K562 (cell line): ENCODE data around the gene KRT75. TPM values are rescaled to one million over a fixed set of nuclear protein-coding genes. Genes with fewer than 3 reads are reported as not detected.

Experiments used
- ATAC-seq: fragments of 200-7000 bp; cut with Tn5 transposase; 3 replicates; pipeline ENCODE4 v1.9.1; 2020; ENCODE audit warnings: moderate library complexity
- BruUV-seq: library from RNA; stranded (reverse); fragments of 400-500 nt; replicated peaks from 2 replicates; lab custom pipeline; 2021; lab: Mats Ljungman, UMichigan
- CTCF ChIA-PET: fragments of 300-600 bp; formaldehyde crosslinking; extraction: SDS; loops from one replicate; lab custom pipeline; 2021; ENCODE audit warnings: low intra/inter-chr PET ratio; lab: Yijun Ruan, JAX
- POLR2A ChIA-PET: fragments of 300-600, 350-650 bp; sonication (Branson Sonifier 250); formaldehyde crosslinking; extraction: SDS; loops from one replicate; lab custom pipeline; 2021; ENCODE audit warnings: antibody characterized with exemption, inconsistent platforms; lab: Yijun Ruan, JAX
- DNase-seq, 4 experiments: peaks; one replicate each; pipeline versions ENCODE4 v3.0.0 to v3.0.0-alpha.2; 2011 to 2018; ENCODE audit warnings: low spot score in 3 of 4, mixed read lengths in 3 of 4; ENCODE audit errors: extremely low read depth in 1 of 4
- FAIRE-seq: peaks from 2 replicates; lab custom pipeline; 2011; peaks lifted over from hg19 to GRCh38; lab: Jason Lieb, UNC
- H2AFZ ChIP-seq: 2 replicates; pipeline ENCODE4 v1.6.0; 2011; ENCODE audit warnings: low read depth, low read length, control low read depth, inconsistent platforms
- H3K27ac ChIP-seq: fragments of 200-600 bp; 3 replicates; pipeline ENCODE4 v1.8.0; 2011; ENCODE audit warnings: low read depth, mild to moderate bottlenecking, control low read depth, inconsistent platforms, low read length, moderate library complexity, mixed read lengths; ENCODE audit errors: extremely low read depth
- H3K27me3 ChIP-seq, 2 experiments: fragments of 300-600 bp in 1 of 2; 2 replicates in 1 of 2; 3 replicates in 1 of 2; pipeline versions ENCODE4 v1.6.0 to v1.8.0; 2011; ENCODE audit warnings: inconsistent platforms in 2 of 2, low read length in 2 of 2, mild to moderate bottlenecking in 1 of 2, mixed read lengths in 1 of 2, moderate library complexity in 1 of 2; ENCODE audit not compliant: control insufficient read depth in 2 of 2, insufficient read depth in 2 of 2
- H3K36me3 ChIP-seq: fragments of 300-600 bp; 3 replicates; pipeline ENCODE4 v1.8.0; 2011; ENCODE audit warnings: mild to moderate bottlenecking, low read length, inconsistent platforms; ENCODE audit not compliant: control insufficient read depth, insufficient read depth
- H3K4me1 ChIP-seq, 2 experiments: fragments of 200-600 bp in 1 of 2; replicated peaks in 1 of 2; 2 replicates in 1 of 2; 3 replicates in 1 of 2; pipeline versions ENCODE4 v1.5.1 to v1.8.0; 2011; ENCODE audit warnings: inconsistent platforms in 2 of 2, low read length in 2 of 2, mild to moderate bottlenecking in 1 of 2, mixed read lengths in 1 of 2, moderate library complexity in 1 of 2; ENCODE audit not compliant: control insufficient read depth in 2 of 2, insufficient read depth in 2 of 2
- H3K4me2 ChIP-seq: 2 replicates; pipeline ENCODE4 v1.6.1; 2011; ENCODE audit warnings: low read length, control low read depth, inconsistent platforms, mixed read lengths; ENCODE audit not compliant: insufficient read depth
- H3K4me3 ChIP-seq: fragments of 200-600 bp; sonication (generic), shearing (Covaris generic); 2 replicates; pipeline ENCODE4 v1.5.1; 2016; ENCODE audit warnings: control low read depth, inconsistent platforms
- H3K79me2 ChIP-seq: fragments of 200-600 bp; 3 replicates; pipeline ENCODE4 v1.8.0; 2011; ENCODE audit warnings: low read length, inconsistent platforms; ENCODE audit not compliant: control insufficient read depth, insufficient read depth
- H3K9ac ChIP-seq, 2 experiments: 2 replicates each; pipeline versions ENCODE4 v1.6.0 to v1.6.1; 2011; ENCODE audit warnings: low read depth in 2 of 2, low read length in 2 of 2, control low read depth in 1 of 2, inconsistent platforms in 1 of 2, mild to moderate bottlenecking in 1 of 2, mixed read lengths in 1 of 2; ENCODE audit not compliant: insufficient read depth in 1 of 2
- H3K9me1 ChIP-seq: one replicate; pipeline ENCODE4 v1.6.0; 2011; ENCODE audit warnings: inconsistent platforms, mild to moderate bottlenecking, low read length, moderate library complexity; ENCODE audit not compliant: control insufficient read depth, insufficient read depth
- H3K9me3 ChIP-seq: replicated peaks from 2 replicates; pipeline ENCODE4 v1.5.1; 2011; ENCODE audit warnings: low read depth, low read length, inconsistent platforms; ENCODE audit not compliant: control insufficient read depth, insufficient read depth
- H4K20me1 ChIP-seq: replicated peaks from 2 replicates; pipeline ENCODE4 v1.6.1; 2011; ENCODE audit warnings: low read length, inconsistent platforms, mixed read lengths; ENCODE audit not compliant: control insufficient read depth, insufficient read depth
- ETV1 ChIP-seq: fragments of 450-650 bp; conservative IDR thresholded peaks from 2 replicates; pipeline ENCODE4 v1.6.1; 2016; ENCODE audit warnings: missing genetic modification characterization, control low read depth, low read depth, missing compliant biosample characterization
- FIP1L1 ChIP-seq: fragments of 200-400 bp; formaldehyde crosslinking; IDR thresholded peaks from 2 replicates; pipeline ENCODE4 v1.6.1; 2018; ENCODE audit warnings: mild to moderate bottlenecking, low read depth, low read length; ENCODE audit not compliant: poor library complexity, severe bottlenecking
- JUN ChIP-seq, 2 experiments: sonication (generic) in 1 of 2; formaldehyde crosslinking in 1 of 2; IDR thresholded peaks; 2 replicates each; pipeline versions ENCODE4 v1.6.1 to v1.8.0; 2012 to 2022; ENCODE audit warnings: borderline replicate concordance in 2 of 2, mild to moderate bottlenecking in 2 of 2, improper control_type of control experiment in 1 of 2, low read depth in 1 of 2, low read length in 1 of 2, missing genetic modification reagents in 1 of 2
- MAX ChIP-seq: sonication (generic); formaldehyde crosslinking; IDR thresholded peaks from 2 replicates; pipeline ENCODE4 v1.9.0; 2022; ENCODE audit warnings: mild to moderate bottlenecking, missing genetic modification reagents
- RFX7 ChIP-seq: fragments of 250-450 bp; sonication (Bioruptor Pico); IDR thresholded peaks from 2 replicates; pipeline ENCODE4 v1.5.1; 2021; ENCODE audit warnings: mild to moderate bottlenecking
- STAG1 ChIP-seq: sonication (generic); formaldehyde crosslinking; IDR thresholded peaks from 2 replicates; pipeline ENCODE4 v1.5.0; 2020; ENCODE audit warnings: missing genetic modification reagents, borderline replicate concordance
- U2AF1 ChIP-seq: fragments of 200-400 bp; formaldehyde crosslinking; optimal IDR thresholded peaks from 2 replicates; pipeline ENCODE3; 2017; ENCODE audit warnings: mild to moderate bottlenecking, low read depth, low read length, moderate library complexity
- ZBTB40 ChIP-seq, 2 experiments: fragments of 450-650 bp in 1 of 2; sonication (generic) in 1 of 2; formaldehyde crosslinking in 1 of 2; IDR thresholded peaks; 2 replicates each; pipeline versions ENCODE4 v1.7.1 to v1.9.0; 2016 to 2022; ENCODE audit warnings: inconsistent platforms in 1 of 2, mild to moderate bottlenecking in 1 of 2, missing genetic modification reagents in 1 of 2
- ZC3H8 ChIP-seq: fragments of 450-650 bp; IDR thresholded peaks from 2 replicates; pipeline ENCODE4 v1.6.1; 2017
- ZNF444 ChIP-seq: fragments of 250-450 bp; sonication (Bioruptor Pico); IDR thresholded peaks from 2 replicates; pipeline ENCODE4 v1.4.0; 2020; ENCODE audit warnings: mild to moderate bottlenecking, moderate library complexity
- WGBS: fragments of 100-300 bp; shearing (Covaris generic); methylation state at CpG from one replicate; pipeline ENCODE4 v1.1.6; 2016; ENCODE audit warnings: low coverage, mixed read lengths; ENCODE audit not compliant: insufficient coverage; ENCODE audit errors: missing lambda C conversion rate; 5-methylcytosine and 5-hydroxymethylcytosine counted together
- in situ Hi-C: fragments of 300-500 bp; cut with MboI; formaldehyde crosslinking; loops from 4 replicates; pipeline ENCODE4 v1.15.0; 2018; ENCODE audit warnings: inconsistent platforms, mixed read lengths
- intact Hi-C: fragments of 100-400 bp; cut with micrococcal nuclease; formaldehyde crosslinking; loops from 2 replicates; pipeline ENCODE4 v1.14.2; 2022
- polyA plus RNA-seq, 8 experiments: library from polyadenylated mRNA; depleted of rRNA in 4 of 8; stranded (reverse) in 5 of 8; unstranded in 3 of 8; fragments of >200 nt; fragmentation: Nextera tagmentation in 2 of 8; fragmentation: Illumina TruSeq in 1 of 8; extraction: Ambion mirVana in 2 of 8; extraction: Trizol in 1 of 8; gene quantifications; 2 replicates each; pipeline versions ENCODE4 v1.2.1 to v1.2.3, GENCODE V29; 2011 to 2014; ENCODE audit warnings: inconsistent platforms in 1 of 8, missing spikeins in 1 of 8
- total RNA-seq, 7 experiments: library from RNA; depleted of rRNA in 6 of 7; stranded (reverse); fragments of >200 nt in 6 of 7; fragmentation: Illumina TruSeq in 2 of 7; extraction: Trizol in 2 of 7; gene quantifications; 2 replicates each; pipeline versions ENCODE4 v1.2.1 to v1.2.3, GENCODE V29; 2011 to 2021; ENCODE audit warnings: low replicate concordance in 1 of 7

KRT75 gene
- total and polyA plus RNA-seq, 9 of the 15 experiments (the other 6 are each of a cell fraction or from before 2014, with no cell fraction given): not detected

DNA sequence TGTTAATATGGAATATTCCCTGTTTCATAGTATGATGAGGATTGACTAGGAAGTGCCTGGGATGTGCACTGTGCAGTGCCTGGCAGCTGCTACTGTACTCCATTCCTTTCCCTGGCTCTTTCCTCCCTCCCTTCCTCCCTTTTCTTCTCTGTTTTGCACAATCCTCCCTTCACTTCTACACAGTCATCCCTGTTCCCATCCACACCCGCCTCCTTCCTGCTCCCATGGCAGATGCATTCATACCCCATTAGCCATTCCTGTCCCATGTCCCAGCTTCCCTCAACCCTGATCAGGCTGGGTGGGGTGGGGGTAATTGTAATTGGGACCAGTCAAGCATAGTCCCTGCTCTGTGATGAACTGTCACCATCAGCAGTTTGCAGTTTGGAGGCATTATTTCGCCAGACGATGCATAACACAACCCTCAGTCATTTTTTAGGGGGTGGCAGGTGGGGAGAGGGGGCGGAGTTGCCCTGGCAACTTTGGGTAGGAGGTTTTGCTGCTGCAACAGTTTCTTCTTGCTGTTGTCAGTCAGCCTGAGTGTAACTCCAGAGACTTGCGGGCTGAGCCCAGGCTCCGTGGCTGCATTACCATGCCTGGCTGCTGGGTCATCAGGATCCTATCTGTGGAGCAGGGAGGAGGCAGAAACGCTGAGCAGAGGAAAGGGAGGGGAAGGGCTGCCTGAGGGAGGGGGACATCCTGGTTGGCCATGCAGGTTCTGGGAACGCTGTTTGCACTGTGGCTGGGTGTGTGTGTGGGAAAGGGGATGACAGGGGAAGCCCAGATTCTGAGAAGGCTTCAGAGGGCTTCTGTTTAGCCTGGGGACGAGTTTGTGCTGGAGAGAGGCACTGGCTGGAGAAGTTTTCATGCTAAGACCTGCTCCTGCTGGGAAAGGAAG lies 44.6 kb downstream of the KRT75 start:
- Histone ChIP-seq H3K36me3 (no peaks in the 10 kb centered on the region), H3K4me2 (no peak overlapping the region), H3K9ac (no peak overlapping the region), H4K20me1 (0 out of 2 replicates have a peak, but pooled peaks cover 4% of the 10 kb centered on the region), H3K9me1 (no peaks in the 10 kb centered on the region), H3K4me1 (no peaks in the 10 kb centered on the region), H3K9me3 (no peaks in the 10 kb centered on the region), H3K4me3 (no peak overlapping the region), H3K79me2 (no peaks in the 10 kb centered on the region), H3K27ac (no peak overlapping the region), H3K27me3 (peaks cover 0 to 34% of the 10 kb centered on the region in 2 experiments; a peak in 2 of 5 replicates), H2AFZ (no peak overlapping the region)
- intact Hi-C loops (no loop called here), in situ Hi-C loops (no loop called here)
- no peak for FAIRE-seq
- no peak for DNase-seq
- WGBS: 1% methylated on average over 9 of the region's 9 CpGs
- POLR2A ChIA-PET: no interaction called here
- BruUV-seq: no TSS peak
- no peak for ATAC-seq
- CTCF ChIA-PET: interaction anchor here (1.2 kb wide), 1 partner anchor 490 kb away, joined by 5 read pairs; no protein-coding TSS in a partner anchor
- TF ChIP-seq FIP1L1 (no peak), ZBTB40 (IDR thresholded peaks at IDR 0.05) (no peak), ZBTB40 (CRISPR knock-in tag; IDR thresholded peaks at IDR 0.05) (no peak), ZC3H8 (no peak), ETV1 (tag) (no peak), STAG1 (CRISPR knock-in tag) (no peak), U2AF1 (no peak), ZNF444 (CRISPR knock-in tag) (no peak), RFX7 (CRISPR knock-in tag) (no peak), MAX (CRISPR knock-in tag) (no peak), JUN (IDR thresholded peaks at IDR 0.05; ENCODE audit: borderline replicate concordance, low read depth, low read length) (no peak), JUN (CRISPR knock-in tag; IDR thresholded peaks at IDR 0.05; ENCODE audit: borderline replicate concordance) (no peak)
